HK-2 (cell line): ENCODE data around the gene SLC6A12.
"Not testable (repeated sequence)": the region's sequence is repeated elsewhere in the genome, so short reads cannot be mapped to it uniquely, and the experiment has no call there.

Source experiments
- DNase-seq: peaks from one replicate; pipeline ENCODE4 v3.0.0-alpha.2; 2018; ENCODE audit not compliant: unreplicated experiment

Gene SLC6A12

DNA sequence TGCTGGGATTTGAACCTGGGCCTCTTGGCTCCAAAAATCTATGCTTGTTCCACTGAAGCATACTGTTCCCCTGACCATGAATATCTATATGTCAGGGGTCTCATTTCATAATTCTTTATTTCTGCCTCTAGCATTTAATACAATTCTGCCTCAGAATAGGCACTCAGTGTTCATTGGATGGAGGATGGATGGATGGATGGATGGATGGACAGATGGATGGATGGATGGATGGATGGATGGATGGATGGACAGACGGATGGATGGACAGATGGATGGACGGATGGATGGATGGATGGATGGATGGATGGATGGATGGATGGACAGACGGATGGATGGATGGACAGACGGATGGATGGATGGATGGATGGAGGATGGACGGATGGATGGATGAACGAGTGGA lies 3.1 kb upstream of the SLC6A12 start:
- not testable (repeated sequence) for DNase-seq

- no peak for DNase-seq
Observed at GRCh38 chr12:215116-215515, 1.2 kb upstream of the SLC6A12 start.

DNA sequence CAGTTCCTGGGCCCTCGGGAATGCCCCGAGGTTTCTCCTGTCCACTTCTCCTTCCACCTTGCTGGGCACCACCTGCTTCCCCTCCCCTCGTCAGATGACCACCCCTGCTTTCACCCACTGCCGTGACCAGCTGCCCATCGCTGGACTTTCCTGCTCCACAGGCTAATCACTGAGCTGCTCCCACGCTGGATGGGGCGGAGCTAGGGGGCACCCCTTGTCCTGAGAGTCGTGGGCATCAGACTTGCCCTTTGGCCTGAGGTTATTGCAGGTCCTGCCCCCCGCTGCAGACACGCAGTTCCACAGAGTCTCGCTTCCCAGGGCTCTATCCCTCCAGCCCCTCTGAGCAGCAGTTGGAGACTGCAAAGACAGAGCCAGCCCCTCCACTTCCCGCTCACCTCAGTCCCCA lies 427 bp downstream of the SLC6A12 start:
- no peak for DNase-seq

GRCh38 chr12:212715-213526 lies 1.0 kb downstream of the SLC6A12 start:
- DNase-seq, result no peak

GRCh38 chr12:212415-212714 lies 1.6 kb downstream of the SLC6A12 start:
- DNase-seq, result no peak

DNA sequence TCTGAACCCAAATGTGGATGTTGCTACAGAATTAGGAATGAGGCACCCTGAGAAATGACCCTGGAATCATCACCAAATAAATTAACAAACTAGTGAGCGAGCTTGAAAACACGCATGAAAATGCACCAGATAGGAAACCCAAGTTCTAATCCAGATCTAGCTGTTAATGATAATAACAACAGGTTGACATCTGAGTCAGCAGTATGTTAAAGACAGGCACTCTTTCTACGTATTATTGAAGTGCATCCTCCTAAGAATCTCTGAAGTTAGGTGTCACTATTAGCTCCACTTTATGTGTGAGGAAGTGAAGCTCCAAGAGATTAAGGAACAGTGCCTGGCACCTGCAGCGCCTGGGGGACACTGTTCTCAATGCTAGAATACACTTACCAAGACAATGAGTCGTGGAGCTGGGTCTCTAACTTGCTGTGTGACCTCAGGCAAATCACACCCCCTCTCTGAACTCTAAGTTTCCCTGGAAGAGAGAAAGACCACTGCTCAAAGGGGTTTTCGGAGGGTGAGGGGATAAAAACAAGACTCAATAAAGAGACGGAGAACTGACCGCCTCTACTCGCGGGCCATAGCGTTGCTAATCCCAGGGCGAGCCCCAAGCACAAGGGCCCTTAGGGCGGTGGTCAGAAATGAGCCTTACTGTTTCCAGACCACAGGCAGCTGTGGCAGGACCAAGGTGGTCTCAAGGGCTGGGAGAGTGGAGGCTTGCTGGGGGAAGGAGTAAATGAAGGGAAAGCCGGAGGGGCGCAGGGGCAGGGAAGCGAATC lies 2.1 kb downstream of the SLC6A12 start:
- DNase-seq, result no peak

GRCh38 chr12:211142-211465 lies 2.9 kb downstream of the SLC6A12 start:
- no peak for DNase-seq

DNA sequence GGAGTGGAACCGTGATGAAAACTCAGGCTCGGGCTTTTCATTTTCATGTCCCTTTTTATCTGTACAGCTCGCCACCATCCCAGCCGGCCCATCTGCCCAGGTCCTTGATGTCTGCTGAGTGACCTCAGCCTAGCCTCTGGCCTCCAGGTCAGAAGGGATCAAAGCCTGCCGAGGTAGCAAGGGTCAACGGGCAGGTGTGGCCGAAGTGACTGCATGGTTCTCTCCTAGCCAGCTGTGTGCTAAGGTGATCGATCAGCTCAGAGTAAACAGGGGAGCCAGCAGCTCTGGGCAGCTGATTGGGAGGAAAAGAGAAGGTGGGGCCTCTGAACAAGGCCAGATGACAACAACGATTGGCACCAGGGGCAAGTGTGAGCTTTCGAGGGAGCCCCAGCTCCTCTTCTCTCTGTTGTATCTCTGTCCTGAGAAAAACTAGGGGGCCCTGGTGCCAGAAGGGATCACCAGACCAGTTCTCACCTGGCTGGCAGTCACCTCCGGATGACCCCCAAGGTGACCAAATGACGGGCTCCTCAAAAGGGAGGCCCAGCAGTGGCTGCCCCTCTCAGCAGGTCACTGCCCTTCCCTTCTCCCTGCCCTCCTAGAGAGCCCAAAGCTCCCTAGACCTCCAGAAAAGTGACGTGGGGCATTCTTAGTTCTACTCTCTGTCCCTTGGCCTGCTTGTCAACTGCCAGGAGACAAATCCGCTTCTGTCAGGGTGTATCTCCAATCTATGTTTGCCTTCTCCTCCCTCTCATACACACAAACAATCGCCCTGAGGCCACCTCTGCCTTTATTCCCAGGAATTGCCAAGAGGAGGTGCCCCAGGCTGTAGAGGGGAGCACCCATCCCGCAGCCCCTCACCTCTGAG lies 3.4 kb downstream of the SLC6A12 start:
- DNase-seq, result no peak

DNA sequence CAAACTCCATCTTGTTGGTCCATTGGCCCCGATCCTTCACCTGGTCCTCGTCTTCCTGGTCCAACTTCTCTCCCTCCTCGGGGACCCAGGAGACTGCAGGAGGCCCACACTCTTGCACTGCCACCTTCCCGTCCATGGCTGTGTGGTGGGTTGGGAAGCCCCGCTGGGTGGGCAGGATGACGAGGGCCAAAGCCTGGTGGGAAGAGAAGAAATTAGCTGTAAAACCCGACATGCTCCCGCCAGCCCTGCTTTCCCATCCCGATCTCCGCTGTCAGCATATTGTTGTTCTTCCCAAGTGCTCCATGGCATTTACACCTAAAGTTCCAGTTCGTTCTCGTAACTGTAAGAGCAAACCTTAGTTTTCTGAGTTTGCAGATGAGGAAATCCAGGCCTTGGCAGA lies 4.1 kb downstream of the SLC6A12 start:
- no peak for DNase-seq

DNA sequence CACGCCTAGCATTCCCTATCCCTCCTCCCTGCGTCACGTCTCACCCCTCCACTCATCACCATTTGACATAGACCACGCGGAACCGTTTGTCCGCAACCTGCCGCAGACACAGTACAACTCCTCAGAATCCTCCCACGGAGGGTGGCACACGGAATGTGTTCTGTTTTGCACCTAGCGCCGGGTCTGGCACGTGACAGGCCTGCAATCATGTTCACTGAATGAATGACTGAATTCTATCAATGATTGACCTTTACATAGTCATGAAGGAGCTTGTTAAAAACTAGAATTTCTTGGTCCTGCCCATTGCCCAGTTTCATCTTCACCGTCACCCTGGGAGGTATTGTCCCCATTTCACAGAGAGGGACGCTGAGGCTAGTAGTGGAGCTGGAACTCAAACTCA lies 4.7 kb downstream of the SLC6A12 start:
- no peak for DNase-seq

GRCh38 chr12:208813-209212 lies 5.1 kb downstream of the SLC6A12 start:
- no peak for DNase-seq

DNA sequence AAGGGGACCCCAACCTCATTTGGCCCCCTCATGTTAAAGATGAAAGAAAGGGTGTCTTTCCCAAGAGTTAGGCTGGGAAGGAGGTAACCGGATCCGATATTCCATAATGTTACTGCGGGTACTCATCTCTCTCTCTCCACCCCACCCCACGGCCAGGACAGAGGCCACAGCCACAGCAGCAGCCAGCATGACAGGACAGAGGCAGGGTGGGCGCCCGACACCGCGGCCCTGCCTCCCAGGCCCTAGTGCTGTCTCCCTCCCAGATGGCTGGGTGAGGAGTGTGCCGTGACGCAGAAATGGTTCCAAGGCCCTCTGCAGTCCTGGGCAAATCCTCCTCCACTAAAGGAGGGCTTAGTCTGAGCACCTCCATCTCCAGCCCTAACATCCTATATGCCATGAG lies 6.2 kb downstream of the SLC6A12 start:
- DNase-seq, result no peak

DNA sequence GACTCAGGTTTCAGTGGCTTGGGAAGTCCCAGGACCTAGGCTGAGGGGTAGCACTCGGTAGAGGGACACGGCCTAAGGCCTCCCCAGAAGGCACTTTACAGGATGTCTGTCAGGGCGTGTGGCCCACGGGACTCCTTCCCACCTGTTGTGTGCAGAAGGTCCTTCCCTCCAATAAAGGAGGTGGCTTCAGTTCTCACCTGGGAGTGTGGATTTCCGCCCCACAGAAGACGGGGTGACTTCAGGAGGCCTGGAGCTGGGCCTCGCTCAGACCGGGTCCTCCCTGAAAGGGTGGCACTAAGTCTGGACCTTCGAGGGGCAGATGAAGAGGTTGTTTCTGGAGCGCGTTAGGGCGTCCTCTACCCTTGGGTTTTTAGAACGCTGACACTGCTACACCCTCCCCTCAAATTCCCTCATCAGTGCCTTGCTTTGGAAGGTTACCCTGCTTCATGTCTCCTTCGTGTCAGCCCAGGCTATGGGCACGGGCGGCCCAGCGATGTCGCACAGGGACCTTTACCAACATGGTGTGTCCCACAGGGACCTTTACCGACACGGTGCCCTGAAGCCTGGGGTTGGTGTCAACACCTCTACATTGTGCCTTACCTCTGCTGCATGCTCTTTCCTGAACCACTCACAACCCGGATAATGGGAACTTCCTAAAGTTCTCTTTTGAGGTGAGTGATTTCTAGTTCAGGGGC lies 7.1 kb downstream of the SLC6A12 start:
- no peak for DNase-seq

GRCh38 chr12:205026-205425 lies 8.9 kb downstream of the SLC6A12 start:
- no peak for DNase-seq

DNA sequence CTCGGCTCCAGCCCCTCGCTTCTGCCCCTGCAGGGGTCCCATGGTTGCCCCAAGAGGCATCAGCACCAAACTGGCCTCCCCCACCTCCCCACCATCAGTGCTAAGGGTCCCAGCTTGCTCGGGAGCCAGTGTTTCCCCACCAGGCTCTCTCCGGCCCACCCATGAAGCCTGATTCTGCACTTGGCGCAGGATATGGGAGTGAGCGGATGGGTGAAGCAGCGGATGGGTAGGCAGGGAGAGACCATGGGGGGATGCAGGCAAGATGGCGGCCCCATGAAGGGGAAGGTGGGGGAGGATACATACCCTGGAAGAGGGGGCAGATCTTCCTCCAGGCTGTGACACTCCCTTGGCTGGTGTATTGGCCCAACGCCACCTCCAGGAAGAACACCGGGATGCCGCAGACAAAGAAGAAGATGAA lies 9.7 kb downstream of the SLC6A12 start:
- no peak for DNase-seq

GRCh38 chr12:203462-204260 lies 10.3 kb downstream of the SLC6A12 start:
- DNase-seq, result no peak

DNA sequence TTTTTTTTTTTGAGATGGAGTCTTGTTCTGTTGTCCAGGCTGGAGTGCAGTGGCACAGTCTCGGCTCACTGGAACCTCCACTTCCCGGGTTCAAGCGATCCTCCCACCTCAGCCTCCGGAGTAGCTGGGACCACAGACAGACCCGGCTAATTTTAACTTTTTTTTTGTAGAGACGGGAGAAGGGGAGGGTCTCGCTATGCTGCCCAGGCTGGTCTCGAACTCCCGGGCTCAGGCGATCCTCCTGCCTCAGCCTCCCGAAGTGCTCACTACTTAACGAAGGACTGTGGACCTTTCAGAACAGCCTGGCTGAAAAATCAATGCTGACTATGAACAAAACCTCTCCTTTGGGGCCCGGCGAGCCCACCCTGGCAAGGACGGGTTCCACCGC lies 10.9 kb downstream of the SLC6A12 start:
- DNase-seq, result no peak

- no peak for DNase-seq
Observed at GRCh38 chr12:202081-202731, 11.8 kb downstream of the SLC6A12 start.

GRCh38 chr12:201361-201760 lies 12.6 kb downstream of the SLC6A12 start:
- DNase-seq, result no peak

DNA sequence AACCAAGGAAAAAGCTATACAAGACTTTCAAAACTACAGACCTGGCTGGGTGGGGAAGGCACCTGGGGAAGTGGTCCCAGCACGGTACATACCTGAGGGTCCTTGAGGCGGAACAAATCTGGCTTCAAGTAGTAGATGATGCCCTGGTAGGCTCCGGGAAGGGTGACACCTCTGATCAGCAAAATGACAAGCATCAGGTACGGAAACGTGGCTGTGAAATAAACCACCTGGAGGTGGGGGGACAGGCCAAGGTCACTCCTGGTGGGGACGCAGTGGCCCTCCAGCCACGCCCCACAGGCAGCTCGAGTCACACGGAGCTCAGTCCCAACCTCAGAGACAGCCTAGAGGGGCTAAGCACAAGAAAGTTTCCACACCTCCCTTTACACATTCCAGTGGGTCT lies 15.3 kb downstream of the SLC6A12 start:
- DNase-seq, result no peak
